ENCODE data around the gene UMAD1. TPM values are rescaled to one million over a fixed set of nuclear protein-coding genes. Genes with fewer than 3 reads are reported as not detected.

UMAD1 gene
- total and polyA plus RNA-seq, 2 of the 4 experiments (the other 2 are of a cell fraction), result 5.2 to 8.4 TPM

GRCh38 chr7:7670490-7670889 lies 29.9 kb downstream of the UMAD1 start:
- ATAC-seq (ENCODE audit: low read depth) (no peak), DNase-seq (no peak)
- Histone ChIP-seq H3K9me3 (ENCODE audit: control insufficient read depth, insufficient read depth, low read length) (no peaks in the 10 kb centered on the region), H3K56ac (ENCODE audit: extremely low read depth, insufficient read depth, low read length) (no peak overlapping the region), H4K5ac (ENCODE audit: low read depth, low read length) (no peak overlapping the region), H3K36me3 (ENCODE audit: control insufficient read depth, insufficient read depth, low read length) (no peaks in the 10 kb centered on the region), H3K27ac (ENCODE audit: insufficient read depth, low read length) (no peak overlapping the region), H2BK5ac (ENCODE audit: low read depth, low read length, poor library complexity, severe bottlenecking) (no peak overlapping the region), H3K4me3 (ENCODE audit: insufficient read depth, low read depth, low read length) (no peak overlapping the region), H2BK120ac (ENCODE audit: low read depth, low read length) (no peak overlapping the region), H3K27me3 (ENCODE audit: control insufficient read depth, insufficient read depth, low read length) (no peaks in the 10 kb centered on the region), H3K9me1 (ENCODE audit: insufficient read depth, low read length) (no peaks in the 10 kb centered on the region), H4K20me1 (ENCODE audit: insufficient read depth, low read length) (no peaks in the 10 kb centered on the region), H2AFZ (replicated peaks; ENCODE audit: low read length, poor library complexity) (no peak overlapping the region), H3K9ac (ENCODE audit: low read depth, low read length) (no peak overlapping the region), H3K18ac (ENCODE audit: low read depth, low read length) (no peak overlapping the region), H3K4me1 (ENCODE audit: control insufficient read depth, insufficient read depth, low read length) (no peaks in the 10 kb centered on the region), H3K79me1 (ENCODE audit: low read depth in 1 of 2, low read length in 2 of 2) (peaks cover 0 to 5% of the 10 kb centered on the region in 2 experiments; a peak in 2 of 4 replicates), H3K14ac (replicated peaks; ENCODE audit: low read depth, low read length) (no peak overlapping the region), H2BK20ac (ENCODE audit: low read depth, low read length) (no peak overlapping the region), H4K91ac (ENCODE audit: insufficient read depth, low read depth, low read length) (no peak overlapping the region), H2BK15ac (ENCODE audit: low read depth, low read length) (no peak overlapping the region), H3K23ac (ENCODE audit: low read depth, low read length) (no peak overlapping the region), H3K4me2 (ENCODE audit: low read depth, low read length) (no peak overlapping the region), H3K4ac (ENCODE audit: low read depth, low read length) (no peak overlapping the region), H2AK9ac (replicated peaks; ENCODE audit: low read depth, low read length, poor library complexity) (no peak overlapping the region), H2AK5ac (ENCODE audit: low read depth, low read length) (no peak overlapping the region), H4K8ac (ENCODE audit: low read depth in 2 of 2, low read length in 2 of 2) (no peak overlapping the region)
- no TSS peak for BruUV-seq (replicated peaks)
- intact Hi-C loops (cut with micrococcal nuclease), result no loop called here
- dilution Hi-C loops (cut with HindIII; ENCODE audit: low sequenced_read_pairs, unreplicated experiment), result no loop called here
- in situ Hi-C loops (cut with MboI; ENCODE audit: low sequenced_read_pairs), result loop anchor here (25.0 kb wide), 1 partner anchor 542 kb away; no protein-coding TSS in a partner anchor
- no peak for TF ChIP-seq BHLHE40 (IDR thresholded peaks at IDR 0.05; ENCODE audit: low read depth, low read length)
- TF ChIP-seq RFX5 (IDR thresholded peaks at IDR 0.05; ENCODE audit: low read depth, low read length), result no peak
- TF ChIP-seq CEBPB (IDR thresholded peaks at IDR 0.05; ENCODE audit: low read depth, low read length), result no peak
- CTCF ChIA-PET, result interaction anchor here (0.5 to 1.8 kb wide), 2 partner anchors 11 to 39 kb away, joined by 3 to 5 read pairs; no protein-coding TSS in a partner anchor
- no CpG with 5 or more reads among the region's 3 CpGs for WGBS, 2 experiments (ENCODE audit: extremely low coverage in 2 of 2, insufficient read length in 1 of 2)
- POLR2A ChIA-PET (ENCODE audit: unreplicated experiment), result no interaction called here
